AG09309 (cell line): ENCODE data around the gene GLB1L3.
"Not testable (repeated sequence)": the region's sequence is repeated elsewhere in the genome, so short reads cannot be mapped to it uniquely, and the experiment has no call there.

Source experiments
- DNase-seq: peaks from one replicate; pipeline ENCODE4 v3.0.0-alpha.2; 2010; ENCODE audit warnings: low read depth
- H3K4me3 ChIP-seq: 2 replicates; pipeline ENCODE4 v1.5.1; 2011; ENCODE audit warnings: mild to moderate bottlenecking, low read depth, low read length, moderate library complexity; ENCODE audit not compliant: control insufficient read depth
- TF ChIP-seq, protein P1 (sequence below): IDR thresholded peaks from 2 replicates; pipeline ENCODE4 v1.5.1; 2011; ENCODE audit warnings: mild to moderate bottlenecking, low read depth, low read length, inconsistent platforms; ENCODE audit not compliant: insufficient read depth, control insufficient read depth; ENCODE audit errors: missing control alignments

The GLB1L3 gene

DNA sequence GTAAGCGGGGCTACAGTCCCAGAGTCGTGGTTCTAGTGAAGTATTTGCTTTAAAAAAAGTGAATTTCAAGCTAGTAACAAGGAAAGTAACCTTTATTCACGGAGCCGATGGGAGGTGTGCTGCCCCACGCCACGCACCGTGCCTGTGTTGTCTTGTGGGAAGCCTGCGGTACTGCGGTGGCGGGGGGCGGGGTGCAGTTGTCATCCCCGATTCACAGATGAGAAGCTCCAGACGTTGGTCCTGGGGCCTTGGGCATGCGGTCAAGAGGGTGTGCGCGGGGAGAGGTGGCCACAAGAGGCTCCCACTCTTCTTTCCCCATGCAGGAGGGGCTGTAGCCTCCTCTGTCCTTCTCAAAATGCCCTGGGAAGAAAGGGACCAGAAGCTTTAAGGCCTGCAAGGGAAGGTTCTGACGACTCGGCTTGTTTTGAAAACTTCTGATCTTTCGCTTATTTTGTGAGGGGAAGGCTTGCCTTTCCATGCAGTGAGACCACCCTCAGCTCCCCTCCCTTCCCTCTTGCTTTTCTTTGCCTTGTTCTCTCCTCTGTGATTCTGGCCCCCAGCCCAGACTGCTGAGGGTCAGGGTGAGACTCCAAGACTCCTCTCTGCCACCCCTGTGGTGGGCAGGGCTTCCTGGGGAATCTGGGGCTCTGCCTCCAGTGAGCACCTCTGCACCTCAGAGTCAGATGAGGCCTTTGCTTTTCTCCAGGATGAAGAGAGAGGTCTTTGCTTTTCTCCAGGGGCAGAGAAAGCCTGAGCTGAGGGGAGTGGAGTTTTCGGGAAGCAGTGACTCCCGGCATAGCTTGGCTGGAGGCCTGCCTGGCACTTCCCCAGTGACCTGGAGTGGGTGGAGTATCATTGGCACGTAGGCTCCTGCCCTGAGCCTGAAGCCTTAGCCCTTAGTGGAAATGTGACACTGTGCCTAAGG, 6.2 kb downstream of the GLB1L3 start:
- TF ChIP-seq, protein P1, sequence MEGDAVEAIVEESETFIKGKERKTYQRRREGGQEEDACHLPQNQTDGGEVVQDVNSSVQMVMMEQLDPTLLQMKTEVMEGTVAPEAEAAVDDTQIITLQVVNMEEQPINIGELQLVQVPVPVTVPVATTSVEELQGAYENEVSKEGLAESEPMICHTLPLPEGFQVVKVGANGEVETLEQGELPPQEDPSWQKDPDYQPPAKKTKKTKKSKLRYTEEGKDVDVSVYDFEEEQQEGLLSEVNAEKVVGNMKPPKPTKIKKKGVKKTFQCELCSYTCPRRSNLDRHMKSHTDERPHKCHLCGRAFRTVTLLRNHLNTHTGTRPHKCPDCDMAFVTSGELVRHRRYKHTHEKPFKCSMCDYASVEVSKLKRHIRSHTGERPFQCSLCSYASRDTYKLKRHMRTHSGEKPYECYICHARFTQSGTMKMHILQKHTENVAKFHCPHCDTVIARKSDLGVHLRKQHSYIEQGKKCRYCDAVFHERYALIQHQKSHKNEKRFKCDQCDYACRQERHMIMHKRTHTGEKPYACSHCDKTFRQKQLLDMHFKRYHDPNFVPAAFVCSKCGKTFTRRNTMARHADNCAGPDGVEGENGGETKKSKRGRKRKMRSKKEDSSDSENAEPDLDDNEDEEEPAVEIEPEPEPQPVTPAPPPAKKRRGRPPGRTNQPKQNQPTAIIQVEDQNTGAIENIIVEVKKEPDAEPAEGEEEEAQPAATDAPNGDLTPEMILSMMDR, result no peak
- DNase-seq, result no peak
- no peak overlapping the region for H3K4me3 ChIP-seq

DNA sequence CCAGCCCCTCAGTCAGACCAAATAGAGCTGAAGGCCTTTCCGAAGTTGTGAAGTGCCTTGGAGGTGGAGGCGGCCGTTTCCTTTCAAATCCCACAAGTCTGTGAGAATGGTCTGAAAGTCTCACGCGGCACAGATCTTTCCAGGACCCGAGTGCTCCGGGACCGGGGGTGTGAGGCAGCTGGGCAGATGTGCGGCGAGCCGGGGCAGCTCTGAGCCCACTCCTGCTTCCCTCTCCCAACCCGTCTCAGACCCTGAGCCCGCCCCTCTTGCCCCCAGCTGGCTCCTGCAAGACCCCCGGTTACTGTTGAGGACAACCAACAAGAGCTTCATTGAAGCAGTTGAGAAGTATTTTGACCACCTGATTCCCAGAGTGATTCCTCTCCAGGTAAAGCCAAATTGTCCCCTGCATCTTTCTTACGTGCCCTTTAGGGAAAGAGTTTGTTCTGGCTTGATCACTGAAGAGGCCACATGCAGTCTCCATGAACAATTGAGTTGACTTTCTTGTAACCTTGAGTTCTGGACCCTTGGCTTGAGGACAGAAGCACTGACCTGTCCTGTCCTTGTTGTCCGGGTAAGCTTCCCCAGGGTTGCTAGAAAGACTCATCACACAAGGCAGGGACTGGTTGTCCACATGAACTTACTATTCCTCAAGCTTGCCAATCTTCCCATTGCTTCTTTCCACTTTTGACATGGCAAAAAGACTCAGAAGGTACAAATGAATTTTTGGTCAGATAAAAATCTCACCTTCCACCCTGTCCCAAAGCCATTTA, 7.5 kb downstream of the GLB1L3 start:
- no peak overlapping the region for H3K4me3 ChIP-seq
- no peak for DNase-seq
- TF ChIP-seq, protein P1, result no peak

DNA sequence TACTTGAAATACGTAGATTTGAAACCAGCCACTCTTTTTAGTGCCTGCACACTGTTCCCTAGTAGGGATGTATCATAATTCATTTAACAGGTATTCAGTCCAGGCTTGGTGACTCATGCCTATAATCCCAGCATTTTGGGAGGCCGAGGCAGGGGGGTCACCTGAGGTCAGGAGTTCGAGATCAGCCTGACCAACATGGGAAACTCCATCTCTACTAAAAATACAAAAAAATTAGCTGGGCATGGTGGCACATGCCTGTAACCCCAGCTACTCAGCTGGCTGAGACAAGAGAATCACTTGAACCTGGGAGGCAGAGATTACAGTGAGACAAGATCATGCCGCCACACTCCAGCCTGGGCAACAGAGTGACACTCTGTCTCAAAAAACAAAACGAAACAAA, 8.2 kb downstream of the GLB1L3 start:
- not testable (repeated sequence) for H3K4me3 ChIP-seq, DNase-seq

DNA sequence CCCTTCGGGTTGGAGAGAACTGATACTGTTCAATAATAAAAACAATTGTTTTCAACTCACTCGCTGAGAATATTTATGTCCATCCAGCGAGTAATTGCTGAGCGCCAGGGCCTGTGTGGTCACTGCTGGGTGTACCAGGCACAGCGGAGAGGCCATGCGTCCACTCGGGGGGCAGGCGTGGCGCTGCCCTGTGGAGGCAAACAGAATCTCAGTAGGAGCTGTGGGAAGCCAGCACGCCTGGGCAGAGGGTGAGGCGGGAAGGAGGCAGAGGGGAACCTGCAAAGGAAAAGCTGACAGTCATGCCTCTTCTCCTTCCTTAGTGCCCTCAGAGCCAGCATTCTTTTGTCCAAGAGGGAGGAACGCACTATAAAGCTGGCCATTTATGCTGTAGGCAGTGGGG, 11.4 kb downstream of the GLB1L3 start:
- no peak overlapping the region for H3K4me3 ChIP-seq
- TF ChIP-seq, protein P1, result no peak
- no peak for DNase-seq

DNA sequence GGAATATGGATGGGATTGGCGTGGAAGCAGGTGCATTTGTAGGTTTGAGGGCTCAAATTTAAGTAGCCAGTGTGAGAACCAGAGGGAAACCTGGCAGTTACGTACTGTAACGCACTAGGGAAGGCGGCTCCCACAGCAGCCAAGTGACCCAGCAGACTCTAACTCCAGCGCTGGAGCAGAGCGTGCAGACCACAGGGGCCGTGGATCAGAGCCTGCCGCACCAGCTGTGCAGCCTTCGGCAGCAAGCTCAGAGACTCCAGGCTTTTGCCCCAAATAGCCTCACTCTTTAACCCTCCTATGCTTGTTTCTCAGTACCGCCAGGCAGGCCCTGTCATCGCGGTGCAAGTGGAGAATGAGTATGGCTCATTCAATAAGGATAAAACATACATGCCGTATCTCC, 12.3 kb downstream of the GLB1L3 start:
- TF ChIP-seq, protein P1, result no peak
- H3K4me3 ChIP-seq, result no peak overlapping the region
- no peak for DNase-seq

DNA sequence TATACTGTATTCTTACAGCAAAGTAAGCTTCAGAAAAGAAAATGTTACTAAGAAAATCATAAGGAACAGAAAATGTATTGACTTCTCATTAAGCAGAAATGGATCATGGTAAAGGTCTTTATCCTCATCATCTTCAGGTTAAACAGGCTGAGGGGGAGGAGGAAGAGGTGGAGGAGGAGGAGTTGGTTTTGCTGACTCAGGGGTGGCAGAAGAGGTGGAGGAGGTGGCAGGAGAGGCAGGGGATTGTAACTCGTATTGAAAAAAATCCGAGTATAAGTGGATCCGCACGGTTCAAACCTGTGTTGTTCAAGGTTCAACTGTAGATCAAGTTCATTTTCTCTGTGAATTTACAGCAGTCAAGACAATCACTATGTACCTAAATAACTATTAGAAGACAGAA, 13.0 kb downstream of the GLB1L3 start:
- DNase-seq, result no peak
- TF ChIP-seq, protein P1, result no peak
- no peak overlapping the region for H3K4me3 ChIP-seq

DNA sequence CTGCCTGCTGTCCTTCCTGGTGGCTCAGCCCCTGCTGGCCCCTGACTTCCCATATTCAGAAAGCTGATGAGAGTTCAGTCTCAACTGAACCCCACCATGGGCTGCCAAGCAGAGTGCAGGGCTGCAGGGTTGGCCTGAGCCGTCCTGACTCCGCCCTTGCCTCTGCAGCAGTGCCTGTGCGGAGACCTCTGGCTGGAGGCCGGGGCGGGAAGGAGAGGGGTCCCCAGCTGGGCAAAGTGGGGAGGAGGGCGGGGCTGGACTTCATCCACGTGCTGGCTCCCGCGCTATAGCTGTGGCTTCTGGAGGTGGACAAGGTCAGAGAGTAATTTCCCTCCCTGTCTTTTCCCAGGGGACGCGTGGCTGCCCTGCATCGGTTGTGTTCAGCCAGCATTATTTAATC, 13.6 kb downstream of the GLB1L3 start:
- no peak for DNase-seq
- TF ChIP-seq, protein P1, result no peak
- no peak overlapping the region for H3K4me3 ChIP-seq
